ENCODE data around the gene TVP23C. TPM values are rescaled to one million over a fixed set of nuclear protein-coding genes. Genes with fewer than 3 reads are reported as not detected.

TVP23C gene
- total RNA-seq, 1 experiment from 2014 or later, result 23.4 TPM

DNA sequence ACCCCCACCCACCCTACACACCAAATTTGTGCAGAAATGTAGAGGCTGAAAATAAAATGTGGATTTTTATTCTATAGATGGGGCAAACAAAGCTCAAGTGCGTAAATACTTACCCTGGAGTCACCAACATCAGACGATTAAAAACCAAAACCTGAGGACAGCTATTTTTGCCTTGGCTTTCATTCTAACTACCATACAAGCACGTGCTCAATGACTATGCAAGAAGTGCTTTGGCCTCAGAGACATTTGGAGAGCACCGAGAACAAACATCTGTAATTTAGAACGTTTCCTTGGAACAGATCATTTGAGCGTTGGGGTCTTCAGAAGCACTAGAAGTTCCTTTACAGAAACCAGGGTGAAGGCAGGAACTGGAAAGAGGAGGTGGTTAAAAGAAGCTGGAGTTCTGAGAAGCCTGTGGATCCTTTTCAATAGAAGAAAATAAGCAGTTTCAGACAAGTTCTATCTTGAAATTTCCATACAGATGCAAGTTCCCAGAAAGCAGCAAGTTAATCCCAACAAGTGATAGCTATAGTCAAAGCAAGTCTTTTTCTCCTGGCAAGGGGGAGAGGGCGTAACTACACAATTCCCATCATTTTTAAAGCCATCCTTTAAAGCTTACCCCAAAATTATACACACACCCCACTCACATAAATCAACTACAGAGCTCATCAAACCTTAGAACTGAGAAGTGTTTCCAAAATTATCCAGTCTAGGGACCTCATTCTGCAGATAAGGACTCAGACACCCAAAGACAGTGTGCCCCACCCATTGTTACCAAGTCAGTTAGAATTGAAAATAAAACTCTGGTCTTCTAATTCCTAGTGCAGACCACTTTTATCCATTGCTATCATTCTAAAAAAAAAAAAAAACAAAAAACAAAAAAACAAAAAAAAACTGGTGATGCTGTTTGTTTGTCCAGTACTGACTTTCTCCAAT, 66.3 kb downstream of the TVP23C start:
- DNase-seq (ENCODE audit: low read depth), result no peak

GRCh38 chr17:15494821-15495220, 68.5 kb downstream of the TVP23C start:
- no peak for DNase-seq (ENCODE audit: low read depth)

GRCh38 chr17:15493693-15494035, 69.6 kb downstream of the TVP23C start:
- DNase-seq (ENCODE audit: low read depth), result no peak

- no peak for DNase-seq (ENCODE audit: low read depth)
Observed at GRCh38 chr17:15492791-15493692, 70.2 kb downstream of the TVP23C start.

GRCh38 chr17:15492186-15492585, 71.1 kb downstream of the TVP23C start:
- DNase-seq (ENCODE audit: low read depth), result no peak

- peak; percentile 76 for DNase-seq (ENCODE audit: low read depth)
Observed at GRCh38 chr17:15490634-15491261, 72.5 kb downstream of the TVP23C start.

DNA sequence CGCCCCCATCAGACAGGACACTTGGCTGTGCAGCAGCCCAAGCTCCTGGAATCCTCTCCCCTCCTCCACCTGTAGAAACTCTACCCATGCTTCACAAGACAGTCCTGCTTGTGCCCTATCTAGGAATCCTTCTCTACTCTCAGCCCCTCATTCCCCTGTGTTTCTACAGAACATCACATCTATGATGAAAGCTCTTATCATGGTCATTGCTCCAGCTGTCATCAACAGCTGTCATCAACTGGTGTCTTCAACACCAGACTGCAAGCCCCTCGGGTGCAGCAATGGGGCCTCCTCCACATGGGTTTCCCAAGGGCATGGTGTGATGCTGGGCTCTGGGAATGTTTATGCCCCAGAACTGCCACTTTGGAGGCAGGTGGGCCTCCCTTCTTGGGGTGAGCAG, 74.7 kb downstream of the TVP23C start:
- no peak for DNase-seq (ENCODE audit: low read depth)

DNA sequence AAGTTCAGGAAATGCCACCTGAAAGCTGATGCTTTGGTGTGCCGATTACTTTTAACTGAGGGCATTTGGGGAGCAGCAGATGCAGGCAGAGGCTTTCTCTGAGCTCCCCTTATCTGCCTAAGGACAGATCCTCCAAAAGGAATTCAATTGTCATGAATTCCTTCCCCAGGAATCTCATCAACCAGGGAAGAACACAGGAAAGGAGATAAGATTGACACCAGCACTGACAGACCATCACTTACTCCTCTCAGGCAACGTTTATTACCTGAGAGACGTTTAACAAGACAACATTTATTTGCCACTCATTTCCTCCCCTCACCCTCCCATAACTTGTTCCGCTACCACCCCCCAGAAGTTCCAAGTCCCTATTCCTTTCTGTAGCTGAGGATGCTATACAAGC, 78.2 kb downstream of the TVP23C start:
- DNase-seq (ENCODE audit: low read depth), result no peak

DNA sequence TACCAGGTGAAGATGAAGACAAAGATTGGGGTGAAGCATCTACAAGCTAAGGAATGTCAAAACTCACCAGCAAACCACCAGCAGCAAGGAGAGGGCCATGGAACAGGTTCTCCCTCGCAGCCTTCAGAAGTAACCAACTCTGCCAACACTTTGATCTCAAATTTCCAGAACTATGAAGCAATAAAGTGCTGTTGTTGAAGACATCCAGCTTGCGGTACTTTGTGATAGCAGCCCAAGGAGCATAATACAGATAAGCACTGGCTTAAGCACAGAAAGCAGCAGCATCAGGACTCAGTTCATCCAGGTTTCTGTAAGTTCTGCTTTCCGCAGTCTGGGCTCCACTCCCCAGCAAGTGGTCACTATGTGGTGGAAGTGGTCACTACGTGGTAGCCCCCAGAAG, 79.9 kb downstream of the TVP23C start:
- no peak for DNase-seq (ENCODE audit: low read depth)

GRCh38 chr17:15482476-15482875, 80.8 kb downstream of the TVP23C start:
- no peak for DNase-seq (ENCODE audit: low read depth)

DNA sequence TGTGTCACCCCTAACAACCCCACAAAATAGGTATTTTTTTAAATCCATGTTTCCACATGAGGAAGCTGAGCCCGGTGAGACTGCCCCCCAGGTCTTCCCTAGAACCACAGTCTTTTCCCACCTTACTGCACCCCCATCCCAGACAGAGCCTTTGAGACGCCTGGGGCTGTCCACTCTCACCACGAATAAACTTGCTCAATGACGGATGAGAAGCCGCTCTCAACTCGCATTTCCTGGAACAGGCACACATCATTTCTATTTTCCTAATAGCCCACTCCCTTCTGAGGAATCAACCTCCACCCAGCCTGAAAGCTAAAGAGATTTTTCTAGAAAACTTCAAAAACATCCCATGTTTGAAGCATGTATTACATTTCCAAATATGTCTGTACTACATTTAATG, 81.8 kb downstream of the TVP23C start:
- DNase-seq (ENCODE audit: low read depth), result no peak

DNA sequence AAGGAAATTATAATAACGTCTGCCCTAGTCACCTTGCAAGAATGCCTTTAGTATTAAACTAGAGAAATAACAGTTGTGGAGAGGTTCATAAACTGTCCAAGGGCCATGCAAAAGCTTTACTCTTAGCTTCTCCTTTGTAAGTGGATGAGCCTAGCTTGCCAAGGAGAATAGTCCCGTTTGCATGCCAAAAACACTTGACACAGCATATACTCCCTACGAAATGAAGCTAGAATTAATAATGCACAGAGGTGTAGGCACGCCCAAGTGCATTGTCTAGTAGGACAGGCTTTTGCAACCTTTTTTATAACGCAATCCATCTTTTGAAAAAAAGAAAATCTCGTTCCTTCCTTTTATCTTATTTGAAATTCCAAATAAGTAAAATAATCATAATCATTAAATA, 83.1 kb downstream of the TVP23C start:
- no peak for DNase-seq (ENCODE audit: low read depth)

DNA sequence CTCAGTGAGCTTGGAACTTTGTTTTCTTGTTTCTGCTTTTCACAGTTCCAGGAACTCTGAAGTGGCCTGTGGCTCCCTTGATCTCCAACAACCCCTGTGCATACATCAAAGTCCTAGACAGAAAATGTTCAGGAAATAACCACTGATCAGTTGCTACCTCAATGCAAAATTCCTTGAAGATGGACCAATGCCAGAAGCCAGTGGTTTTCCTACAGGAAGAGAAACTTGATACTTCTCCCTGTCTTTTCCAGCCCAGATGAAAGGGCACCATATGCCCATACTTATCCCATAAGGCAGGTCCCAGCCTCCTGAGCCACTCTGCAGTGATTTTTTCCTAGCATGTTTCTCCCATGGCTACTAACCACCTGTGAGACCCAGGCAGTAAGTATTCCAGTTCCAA, 83.6 kb downstream of the TVP23C start:
- DNase-seq (ENCODE audit: low read depth), result peak; percentile 60

DNA sequence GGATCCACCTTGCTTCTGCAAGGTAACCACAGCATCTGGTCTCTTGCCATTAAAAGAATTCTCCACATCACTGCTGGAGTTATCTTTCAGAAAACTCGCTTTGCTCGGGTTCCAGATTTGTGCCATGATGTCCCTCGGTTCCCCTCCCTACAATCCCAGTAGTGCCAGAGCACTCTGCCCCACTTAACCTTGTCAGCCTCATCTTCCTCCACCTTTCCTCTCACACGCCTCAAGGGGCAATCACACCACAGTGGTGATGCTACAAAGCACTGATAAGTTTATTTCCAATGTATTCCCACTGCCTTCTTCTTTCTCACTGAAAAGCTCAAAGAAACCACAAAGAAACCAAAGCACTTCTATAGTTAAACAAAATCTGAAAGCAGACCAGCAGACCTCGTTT, 84.4 kb downstream of the TVP23C start:
- no peak for DNase-seq (ENCODE audit: low read depth)

GRCh38 chr17:15475631-15476354, 87.5 kb downstream of the TVP23C start:
- no peak for DNase-seq (ENCODE audit: low read depth)

- no peak for DNase-seq (ENCODE audit: low read depth)
Observed at GRCh38 chr17:15472891-15473290, 90.4 kb downstream of the TVP23C start.

DNA sequence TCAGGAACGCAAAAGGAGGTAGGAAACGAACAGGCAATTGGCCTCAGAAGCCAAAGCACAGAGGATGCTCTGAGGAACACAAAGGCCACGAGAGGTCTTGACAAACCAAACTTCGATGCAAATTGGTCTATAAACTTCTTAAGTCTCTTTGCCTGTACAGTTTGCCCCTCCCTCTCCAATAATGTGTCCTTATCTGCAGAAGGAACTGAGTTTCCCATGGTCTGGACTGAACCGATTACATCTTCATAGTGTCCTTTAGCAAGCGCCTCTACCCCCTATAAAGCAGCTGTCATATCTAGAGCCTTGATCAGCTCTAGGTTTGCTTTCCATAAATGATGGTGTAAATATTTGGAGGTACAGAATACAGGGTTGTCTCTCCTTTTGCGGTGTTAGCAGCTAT, 92.7 kb downstream of the TVP23C start:
- no peak for DNase-seq (ENCODE audit: low read depth)

DNA sequence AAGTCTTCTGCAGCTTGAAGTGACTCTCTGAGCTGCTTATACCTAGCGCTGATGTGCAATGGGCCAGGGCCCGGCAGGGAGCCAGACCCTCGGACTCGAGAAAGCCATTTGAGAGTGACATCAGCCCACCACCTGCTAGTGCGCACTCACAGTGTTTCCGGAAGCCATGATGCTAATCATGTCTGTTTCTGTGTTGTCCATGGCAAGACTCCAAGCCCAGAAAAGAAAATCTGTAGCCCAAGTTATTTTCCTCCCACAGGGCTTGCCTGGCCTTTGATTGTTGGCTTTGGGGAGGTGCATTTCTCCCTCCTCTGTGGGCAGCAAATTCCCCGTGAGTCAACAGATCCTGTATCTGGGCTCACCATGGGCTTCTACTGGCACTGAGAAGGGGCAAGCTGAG, 94.0 kb downstream of the TVP23C start:
- peak; percentile 89 for DNase-seq (ENCODE audit: low read depth)

GRCh38 chr17:15468126-15468525, 95.2 kb downstream of the TVP23C start:
- no peak for DNase-seq (ENCODE audit: low read depth)

- no peak for DNase-seq (ENCODE audit: low read depth)
Observed at GRCh38 chr17:15467592-15467991, 95.7 kb downstream of the TVP23C start, which contains the start of gene CDRT4. Gene CDRT4, minus strand, starts transcription at chr17:15467621. Its CDS starts 27,383 bp downstream, at chr17:15440238.

DNA sequence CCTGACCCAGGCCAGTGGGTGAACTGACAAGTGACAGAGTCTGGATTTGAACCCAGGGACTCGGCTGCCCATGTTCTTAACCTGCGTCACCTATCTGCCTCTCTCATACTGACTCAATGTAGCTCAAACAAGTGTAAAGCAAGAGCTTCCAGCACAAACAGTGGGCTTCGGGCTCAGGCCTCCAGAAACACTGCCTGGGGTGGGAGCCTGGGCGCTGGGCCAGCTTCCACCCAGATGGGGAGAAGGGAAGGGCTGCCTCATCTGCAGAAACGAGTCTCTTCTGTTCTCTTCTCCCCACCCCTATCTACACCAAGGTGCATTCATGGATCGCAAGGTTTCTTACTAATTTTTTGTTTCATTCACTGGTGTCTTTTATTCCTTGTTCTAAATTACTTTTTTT, 97.2 kb downstream of the TVP23C start:
- no peak for DNase-seq (ENCODE audit: low read depth)
